ENCODE data around the gene MAGI2.
"Not testable (repeated sequence)": the region's sequence is repeated elsewhere in the genome, so short reads cannot be mapped to it uniquely, and the experiment has no call there.

Gene MAGI2

GRCh38 chr7:79159040-79159664, 294.3 kb downstream of the MAGI2 start:
- DNase-seq (ENCODE audit: low read depth in 2 of 2) = no peak

- no peak for DNase-seq (ENCODE audit: low read depth in 2 of 2)
Observed at GRCh38 chr7:79157281-79157680, 296.2 kb downstream of the MAGI2 start.

- no peak for DNase-seq (ENCODE audit: low read depth in 2 of 2)
Observed at GRCh38 chr7:79149831-79150230, 303.6 kb downstream of the MAGI2 start.

- DNase-seq (ENCODE audit: low read depth in 2 of 2) = no peak
Observed at GRCh38 chr7:79142706-79143105, 310.8 kb downstream of the MAGI2 start.

GRCh38 chr7:79141252-79141651, 312.2 kb downstream of the MAGI2 start:
- no peak for DNase-seq (ENCODE audit: low read depth in 2 of 2)

DNA sequence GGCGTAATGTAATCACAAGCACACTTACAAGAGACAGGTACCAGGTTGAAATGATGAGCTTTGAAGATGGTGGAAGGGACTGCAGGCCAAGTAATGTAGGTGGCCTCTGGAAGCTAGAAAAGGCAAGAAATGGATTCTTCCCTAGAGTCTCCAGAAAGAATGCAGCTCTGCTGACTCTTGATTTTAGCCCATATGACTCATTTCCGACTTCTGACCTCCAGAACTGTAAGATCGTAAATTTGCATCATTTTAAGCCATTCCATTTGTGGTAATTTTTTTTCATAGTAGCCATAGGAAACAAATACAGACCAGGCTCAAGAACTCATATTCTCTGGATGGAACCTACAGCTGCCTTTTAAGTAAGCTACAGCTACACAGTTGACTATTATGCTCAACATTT, 315.5 kb downstream of the MAGI2 start:
- no peak for DNase-seq (ENCODE audit: low read depth in 2 of 2)

GRCh38 chr7:79132844-79133451, 320.5 kb downstream of the MAGI2 start:
- no peak for DNase-seq (ENCODE audit: low read depth in 2 of 2)

GRCh38 chr7:79130715-79131114, 322.8 kb downstream of the MAGI2 start:
- DNase-seq (ENCODE audit: low read depth in 2 of 2) = no peak

DNA sequence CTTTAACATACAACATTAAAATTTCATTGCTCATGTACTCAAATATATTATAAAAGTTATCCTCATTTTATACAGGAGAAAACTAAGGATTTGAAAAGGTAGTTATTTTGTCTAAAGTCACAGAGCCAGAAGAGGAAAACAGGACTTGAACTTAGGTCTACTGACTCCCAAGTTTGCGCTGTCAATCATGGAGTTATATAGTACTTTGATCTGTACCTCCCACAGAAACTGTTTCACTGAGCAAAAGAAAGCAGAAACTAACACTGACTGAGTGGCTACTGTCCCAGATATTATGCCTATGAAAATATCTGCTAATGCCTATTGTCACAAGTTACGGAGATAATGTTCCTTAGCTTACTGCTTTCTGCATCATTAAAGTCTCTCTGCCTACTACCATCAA, 329.1 kb downstream of the MAGI2 start:
- DNase-seq (ENCODE audit: low read depth in 2 of 2) = no peak

GRCh38 chr7:79118143-79118542, 335.3 kb downstream of the MAGI2 start:
- no peak for DNase-seq (ENCODE audit: low read depth in 2 of 2)

DNA sequence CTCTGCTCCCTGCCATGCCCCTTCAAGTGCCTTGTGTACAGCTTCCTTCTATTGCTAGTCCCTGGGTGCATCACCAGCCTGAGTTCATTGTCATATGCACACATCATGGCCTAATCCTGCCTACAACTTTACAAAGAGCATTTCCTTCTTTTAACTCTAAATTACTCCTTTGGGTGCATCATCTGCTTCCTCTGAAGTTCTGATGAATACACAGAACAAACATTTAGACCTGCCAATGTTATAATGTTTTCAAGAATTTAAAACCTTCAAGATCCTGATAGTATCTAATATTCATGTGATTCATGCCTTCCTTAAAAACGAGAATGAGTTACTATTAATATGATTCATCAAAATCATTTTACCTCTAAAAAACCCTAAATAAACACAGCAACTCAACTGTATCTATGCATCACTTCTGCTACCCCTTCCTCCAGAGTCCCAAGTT, 357.1 kb downstream of the MAGI2 start:
- no peak for DNase-seq (ENCODE audit: low read depth in 2 of 2)

- DNase-seq (ENCODE audit: low read depth in 2 of 2) = no peak
Observed at GRCh38 chr7:79093421-79093820, 360.0 kb downstream of the MAGI2 start.

- no peak for DNase-seq (ENCODE audit: low read depth in 2 of 2)
Observed at GRCh38 chr7:79091661-79092060, 361.8 kb downstream of the MAGI2 start.

DNA sequence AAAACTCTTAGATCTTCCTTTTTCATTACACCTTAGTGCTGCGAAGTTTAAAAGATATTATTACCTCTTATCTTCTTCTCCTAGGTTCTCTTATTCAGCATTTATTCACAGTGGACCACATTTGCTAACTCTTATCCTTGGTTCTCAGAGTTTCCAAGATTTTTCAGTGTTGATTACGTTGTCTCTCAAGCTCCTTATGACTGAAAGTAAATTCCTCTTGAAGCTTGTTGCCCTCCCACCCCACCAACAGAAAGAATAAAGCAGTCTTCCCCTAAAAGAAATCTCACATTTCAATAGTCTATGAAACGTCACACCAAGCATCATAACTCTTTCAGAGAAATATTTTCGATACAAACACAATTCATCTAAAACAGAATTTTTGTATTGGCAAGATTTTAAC, 362.5 kb downstream of the MAGI2 start:
- DNase-seq (ENCODE audit: low read depth in 2 of 2) = no peak

DNA sequence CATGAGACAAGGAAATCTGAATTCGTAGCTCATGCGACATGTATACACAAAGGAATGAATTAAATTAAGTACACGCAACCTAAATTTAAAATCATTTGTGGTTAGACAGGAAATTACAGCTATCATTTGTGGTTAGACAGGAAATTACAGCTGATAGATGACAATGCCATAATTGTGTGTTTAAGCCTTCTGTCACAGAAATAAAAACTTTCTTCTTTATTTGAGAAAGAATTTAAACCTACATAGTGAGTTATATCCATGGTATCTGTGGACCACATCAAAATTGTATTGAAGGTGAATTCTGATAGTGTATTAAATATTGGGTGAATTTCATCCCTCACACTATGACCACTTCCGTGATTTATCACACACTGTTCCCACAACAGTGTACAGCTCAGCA, 362.9 kb downstream of the MAGI2 start:
- DNase-seq (ENCODE audit: low read depth in 2 of 2) = no peak

DNA sequence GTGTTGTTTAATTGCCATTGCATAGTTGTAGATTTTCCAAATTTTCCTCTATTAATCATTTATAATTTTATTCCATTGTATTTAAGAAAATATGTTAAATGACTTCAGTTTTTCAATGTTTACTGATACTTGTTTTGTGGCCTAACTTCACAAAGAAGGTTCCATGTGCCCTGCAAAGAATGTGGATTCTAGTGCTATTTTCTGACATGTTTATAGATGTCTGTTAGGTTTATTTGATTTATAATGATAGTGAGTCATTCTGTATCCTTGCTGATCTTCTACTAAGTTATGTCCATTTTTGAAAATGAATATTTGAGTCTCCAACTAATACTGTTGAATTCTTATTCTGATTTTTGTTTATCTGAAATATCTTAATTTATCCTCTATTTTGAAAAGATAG, 369.0 kb downstream of the MAGI2 start:
- DNase-seq (ENCODE audit: low read depth in 2 of 2) = no peak

GRCh38 chr7:79079919-79080554, 373.4 kb downstream of the MAGI2 start:
- no peak for DNase-seq (ENCODE audit: low read depth in 2 of 2)

- DNase-seq (ENCODE audit: low read depth in 2 of 2) = no peak
Observed at GRCh38 chr7:79078273-79078672, 375.2 kb downstream of the MAGI2 start.

DNA sequence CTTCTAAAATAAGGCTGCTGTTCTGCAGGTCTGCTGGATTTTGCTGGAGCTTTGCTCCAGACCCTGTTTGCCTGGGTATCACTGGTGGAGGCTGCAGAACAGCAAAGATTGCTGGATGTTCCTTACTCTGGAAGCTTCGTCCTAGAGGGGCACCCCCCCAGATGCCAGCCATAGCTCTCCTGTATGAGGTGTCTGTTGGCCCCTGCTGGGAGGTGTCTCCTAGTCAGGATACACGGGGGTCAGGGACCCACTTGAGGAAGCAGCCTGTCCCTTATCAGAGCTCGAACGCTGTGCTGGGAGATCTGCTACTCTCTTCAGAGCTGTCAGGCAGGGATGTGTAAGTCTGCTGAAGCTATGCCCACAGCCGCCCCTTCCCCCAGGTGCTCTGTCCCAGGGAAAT, 382.3 kb downstream of the MAGI2 start:
- not testable (repeated sequence) for DNase-seq (ENCODE audit: low read depth in 2 of 2)

DNA sequence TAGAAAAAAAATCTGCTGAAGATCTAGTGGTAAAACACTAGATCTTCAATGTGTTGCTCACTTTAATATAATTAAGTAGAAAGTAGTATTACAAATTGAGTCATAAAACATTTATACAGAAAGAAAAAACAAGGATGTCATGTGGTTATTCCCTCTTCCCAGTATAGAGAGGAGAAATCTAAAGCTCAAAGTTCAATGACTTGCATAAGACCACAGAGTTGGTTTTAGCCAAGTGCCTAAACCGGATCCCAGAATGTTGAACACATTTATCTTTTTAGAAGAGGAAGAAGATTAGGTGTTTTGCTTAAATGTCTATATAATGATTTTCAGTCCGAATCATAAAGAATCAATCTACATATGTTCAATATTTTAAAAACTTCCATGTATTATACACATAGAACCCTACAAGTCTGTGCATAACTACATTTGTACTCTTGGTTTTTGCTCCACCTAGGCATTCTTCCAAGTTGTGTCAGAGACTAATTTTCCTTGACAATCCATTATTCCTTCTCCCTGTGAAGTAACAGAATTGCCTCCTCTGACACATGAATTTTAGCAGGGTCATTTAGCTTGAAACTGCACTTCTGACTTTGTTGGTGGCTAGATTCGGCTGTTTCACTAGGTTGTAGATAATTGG, 389.2 kb downstream of the MAGI2 start:
- DNase-seq (ENCODE audit: low read depth in 2 of 2) = no peak

- no peak for DNase-seq (ENCODE audit: low read depth in 2 of 2)
Observed at GRCh38 chr7:79063019-79063698, 390.3 kb downstream of the MAGI2 start.

GRCh38 chr7:79060498-79060897, 393.0 kb downstream of the MAGI2 start:
- DNase-seq (ENCODE audit: low read depth in 2 of 2) = no peak

Measured in activated CD8-positive, alpha-beta memory T cell treated with anti-CD3 and anti-CD28 coated beads for 4 hours (primary cell).